ENCODE measurements around the gene DNAJB13. TPM values are rescaled to one million over a fixed set of nuclear protein-coding genes. Genes with fewer than 3 reads are reported as not detected.

DNAJB13 gene
- total and polyA plus RNA-seq, 10 of the 15 experiments (the other 5 are each of a cell fraction or from before 2014, with no cell fraction given): 0.07 to 0.76 (median 0.15) TPM; not detected in 7

DNA sequence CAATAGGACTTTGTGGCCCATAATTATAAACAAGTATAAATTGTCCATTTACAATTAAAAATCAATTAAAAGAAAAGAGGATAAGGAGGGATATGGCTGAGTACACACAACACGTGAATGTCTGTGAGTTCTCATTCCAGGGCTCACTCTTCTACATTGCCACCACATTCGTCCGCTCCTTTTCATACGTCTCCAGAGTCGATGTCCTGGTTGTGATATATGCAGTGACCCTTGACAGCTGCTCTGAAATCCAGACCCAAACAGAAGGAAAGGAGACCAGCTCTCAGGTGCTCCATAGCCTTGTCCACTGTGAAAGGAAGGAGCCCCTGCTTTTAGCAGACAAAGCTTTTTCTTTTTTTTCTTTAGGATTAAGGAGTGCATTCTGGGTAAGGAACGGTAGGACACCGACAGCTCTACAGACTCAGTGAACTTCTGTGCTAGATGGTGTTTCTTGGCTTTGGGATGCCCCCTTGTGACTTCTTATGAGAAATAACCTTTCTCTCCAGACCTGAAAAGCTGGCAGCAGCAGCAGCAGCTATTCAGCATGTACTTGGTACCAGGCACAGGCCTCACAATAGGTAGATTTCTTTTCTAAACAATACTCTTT, 19.7 kb upstream of the DNAJB13 start:
- Histone ChIP-seq H3K4me2 (ENCODE audit: control insufficient read depth, insufficient read depth) (no peak overlapping the region), H2AFZ (ENCODE audit: control insufficient read depth, low read depth, low read length) (no peak overlapping the region), H4K20me1 (ENCODE audit: control insufficient read depth, insufficient read depth) (no peaks in the 10 kb centered on the region), H3K4me1 (ENCODE audit: control insufficient read depth, insufficient read depth, low read length) (no peaks in the 10 kb centered on the region), H3K36me3 (ENCODE audit: control insufficient read depth in 2 of 2, insufficient read depth in 2 of 2, low read length in 1 of 2) (peaks cover 6 to 25% of the 10 kb centered on the region in 2 experiments), H3K79me2 (ENCODE audit: control insufficient read depth, insufficient read depth, low read length) (no peaks in the 10 kb centered on the region), H3K9ac (ENCODE audit: control insufficient read depth, insufficient read depth, low read length) (no peak overlapping the region), H3K4me3 (no peak overlapping the region), H3K9me3 (replicated peaks; ENCODE audit: control insufficient read depth, insufficient read depth, low read length) (no peaks in the 10 kb centered on the region), H3K27ac (ENCODE audit: control insufficient read depth, insufficient read depth) (no peak overlapping the region), H3K27me3 (replicated peaks in 1 of 2; ENCODE audit: control insufficient read depth in 2 of 2, insufficient read depth in 2 of 2, low read length in 1 of 2) (no peaks in the 10 kb centered on the region)
- FAIRE-seq (no peak), DNase-seq (ENCODE audit: low read depth, low spot score) (no peak), ATAC-seq (peak; percentile 78)
- no TSS peak for BruUV-seq (replicated peaks)
- POLR2A ChIA-PET: interaction anchor here (0.5 to 0.6 kb wide), 2 partner anchors 45 to 49 kb away, joined by 3 read pairs; no protein-coding TSS in a partner anchor
- 81% methylated on average over 7 of the region's 7 CpGs for WGBS (ENCODE audit: insufficient coverage, insufficient replicate concordance, low lambda C conversion rate, missing lambda C conversion rate)
- in situ Hi-C loops (cut with MboI): no loop called here
- RAD21 ChIA-PET (ENCODE audit: unreplicated experiment): interaction anchor here (0.6 to 1.6 kb wide), 9 partner anchors 12 to 306 kb away, joined by 3 to 29 read pairs (median 3); no protein-coding TSS in a partner anchor
- CTCF ChIA-PET: interaction anchor here (0.6 to 2.2 kb wide), 17 partner anchors 10 to 580 kb away, joined by 3 to 29 read pairs (median 3); partner anchors contain the start of genes COA4 and PAAF1
- intact Hi-C loops (cut with micrococcal nuclease; ENCODE audit: unreplicated experiment): loop anchor here (5.0 kb wide), 1 partner anchor 304 kb away; no protein-coding TSS in a partner anchor
- TF ChIP-seq RAD21 (IDR thresholded peaks at IDR 0.05; ENCODE audit: insufficient read depth, low read depth, low read length) (peak; percentile 47; the same call in 1 of the 2 replicates), YBX1 (IDR thresholded peaks at IDR 0.05) (no peak), SMC3 (IDR thresholded peaks at IDR 0.05; ENCODE audit: borderline replicate concordance, low read length) (peak; percentile 32; the same call in 1 of the 2 replicates), ZNF622 (IDR thresholded peaks at IDR 0.05) (no peak), KDM1A (IDR thresholded peaks at IDR 0.05; ENCODE audit: borderline replicate concordance) (no peak)
- TF ChIP-seq, protein P1, sequence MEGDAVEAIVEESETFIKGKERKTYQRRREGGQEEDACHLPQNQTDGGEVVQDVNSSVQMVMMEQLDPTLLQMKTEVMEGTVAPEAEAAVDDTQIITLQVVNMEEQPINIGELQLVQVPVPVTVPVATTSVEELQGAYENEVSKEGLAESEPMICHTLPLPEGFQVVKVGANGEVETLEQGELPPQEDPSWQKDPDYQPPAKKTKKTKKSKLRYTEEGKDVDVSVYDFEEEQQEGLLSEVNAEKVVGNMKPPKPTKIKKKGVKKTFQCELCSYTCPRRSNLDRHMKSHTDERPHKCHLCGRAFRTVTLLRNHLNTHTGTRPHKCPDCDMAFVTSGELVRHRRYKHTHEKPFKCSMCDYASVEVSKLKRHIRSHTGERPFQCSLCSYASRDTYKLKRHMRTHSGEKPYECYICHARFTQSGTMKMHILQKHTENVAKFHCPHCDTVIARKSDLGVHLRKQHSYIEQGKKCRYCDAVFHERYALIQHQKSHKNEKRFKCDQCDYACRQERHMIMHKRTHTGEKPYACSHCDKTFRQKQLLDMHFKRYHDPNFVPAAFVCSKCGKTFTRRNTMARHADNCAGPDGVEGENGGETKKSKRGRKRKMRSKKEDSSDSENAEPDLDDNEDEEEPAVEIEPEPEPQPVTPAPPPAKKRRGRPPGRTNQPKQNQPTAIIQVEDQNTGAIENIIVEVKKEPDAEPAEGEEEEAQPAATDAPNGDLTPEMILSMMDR (IDR thresholded peaks at IDR 0.05 in 2 of 3, conservative IDR thresholded peaks at IDR 0.05 in 1 of 3; ENCODE audit: control insufficient read depth in 2 of 3, extremely low read depth in 1 of 3, insufficient read depth in 1 of 3, low read depth in 3 of 3, low read length in 3 of 3): peak in 2 of 3 experiments; percentile 37 to 60; a peak in 3 of 6 replicates
- SMC1A ChIA-PET (ENCODE audit: uncharacterized antibody, unreplicated experiment): interaction anchor here (0.8 to 2.0 kb wide), 5 partner anchors 13 to 453 kb away, joined by 3 to 16 read pairs (median 3); no protein-coding TSS in a partner anchor

Measured in GM12878 (cell line).